HepG2 (cell line): ENCODE measurements around the gene KCNK7. TPM values are rescaled to one million over a fixed set of nuclear protein-coding genes. Genes with fewer than 3 reads are reported as not detected.

ENCODE experiments used
- ARID5B ChIP-seq: IDR thresholded peaks from 2 replicates; pipeline ENCODE4 v1.4.0; 2020; ENCODE audit warnings: mild to moderate bottlenecking, missing genetic modification reagents
- CREB1 ChIP-seq, 2 experiments: fragments of 450-650 bp in 1 of 2; IDR thresholded peaks; 2 replicates each; pipeline ENCODE4 v1.6.1; 2016 to 2017; ENCODE audit warnings: control low read depth in 1 of 2, mild to moderate bottlenecking in 1 of 2, missing compliant biosample characterization in 1 of 2, missing genetic modification characterization in 1 of 2
- ETS1 ChIP-seq: sonication (generic); formaldehyde crosslinking; IDR thresholded peaks from 2 replicates; pipeline ENCODE4 v1.4.0; 2020; ENCODE audit warnings: missing genetic modification reagents
- MTF2 ChIP-seq: sonication (generic); formaldehyde crosslinking; IDR thresholded peaks from 2 replicates; pipeline ENCODE4 v1.5.0; 2020; ENCODE audit warnings: missing genetic modification reagents, borderline replicate concordance
- NAIF1 ChIP-seq: sonication (generic); formaldehyde crosslinking; IDR thresholded peaks from 2 replicates; pipeline ENCODE4 v1.5.0; 2020; ENCODE audit warnings: mild to moderate bottlenecking, missing genetic modification reagents, borderline replicate concordance
- NFIC ChIP-seq: IDR thresholded peaks from 2 replicates; pipeline ENCODE4 v1.6.1; 2012; ENCODE audit warnings: mild to moderate bottlenecking, low read length, inconsistent platforms
- PRDM10 ChIP-seq: sonication (generic); formaldehyde crosslinking; IDR thresholded peaks from 2 replicates; pipeline ENCODE4 v1.4.0; 2020; ENCODE audit warnings: low read depth, missing genetic modification reagents
- SAFB2 ChIP-seq: sonication (generic); formaldehyde crosslinking; IDR thresholded peaks from 2 replicates; pipeline ENCODE4 v1.5.1; 2020; ENCODE audit warnings: missing genetic modification reagents, low read depth, mild to moderate bottlenecking, borderline replicate concordance
- SALL1 ChIP-seq: sonication (generic); formaldehyde crosslinking; IDR thresholded peaks from 2 replicates; pipeline ENCODE4 v1.8.0; 2022; ENCODE audit warnings: mild to moderate bottlenecking, missing genetic modification reagents
- SIX4 ChIP-seq: sonication (generic); formaldehyde crosslinking; IDR thresholded peaks from 2 replicates; pipeline ENCODE4 v1.4.0; 2020; ENCODE audit warnings: missing genetic modification reagents
- TEF ChIP-seq: sonication (generic); formaldehyde crosslinking; IDR thresholded peaks from 2 replicates; pipeline ENCODE4 v1.5.0; 2020; ENCODE audit warnings: missing genetic modification reagents
- TOPORS ChIP-seq: sonication (generic); formaldehyde crosslinking; IDR thresholded peaks from 2 replicates; pipeline ENCODE4 v1.8.0; 2023; ENCODE audit warnings: mild to moderate bottlenecking, missing genetic modification reagents
- TRAFD1 ChIP-seq: sonication (generic); formaldehyde crosslinking; IDR thresholded peaks from 2 replicates; pipeline ENCODE4 v1.5.1; 2020; ENCODE audit warnings: missing genetic modification reagents, mild to moderate bottlenecking, borderline replicate concordance
- ZFP36 ChIP-seq: fragments of 150-350 bp; IDR thresholded peaks from 2 replicates; pipeline ENCODE4 v1.6.1; 2018; ENCODE audit warnings: borderline replicate concordance, low read length, low read depth; ENCODE audit not compliant: partially characterized antibody
- ZNF329 ChIP-seq: sonication (generic); formaldehyde crosslinking; IDR thresholded peaks from 2 replicates; pipeline ENCODE4 v1.9.0; 2021; ENCODE audit warnings: low read depth, mild to moderate bottlenecking, missing genetic modification reagents
- ZNF33B ChIP-seq: sonication (generic); formaldehyde crosslinking; IDR thresholded peaks from 2 replicates; pipeline ENCODE4 v1.5.1; 2020; ENCODE audit warnings: mild to moderate bottlenecking, missing genetic modification reagents
- ZNF34 ChIP-seq: sonication (generic); formaldehyde crosslinking; IDR thresholded peaks from 2 replicates; pipeline ENCODE4 v1.4.0; 2020; ENCODE audit warnings: mild to moderate bottlenecking, missing genetic modification reagents, borderline replicate concordance
- polyA plus RNA-seq, 8 experiments: library from polyadenylated mRNA; depleted of rRNA in 3 of 8; stranded (reverse) in 7 of 8; unstranded in 1 of 8; fragments of >200 nt; fragmentation: Illumina TruSeq in 4 of 8; extraction: Trizol in 4 of 8; gene quantifications; 2 replicates each; pipeline versions ENCODE4 v1.2.1 to v1.2.3, GENCODE V29; 2011 to 2016; ENCODE audit warnings: low read depth in 4 of 8, missing spikeins in 1 of 8, mixed read lengths in 1 of 8; ENCODE audit not compliant: insufficient read depth in 1 of 8
- total RNA-seq, 5 experiments: library from RNA; depleted of rRNA; stranded (reverse); fragments of >200 nt; fragmentation: Illumina TruSeq; extraction: Trizol; gene quantifications; 2 replicates each; pipeline ENCODE4 v1.2.3, GENCODE V29; 2016; ENCODE audit warnings: low read depth in 1 of 5

The KCNK7 gene
- total and polyA plus RNA-seq, 2 of the 13 experiments (the other 11 are each of a cell fraction or from before 2014, with no cell fraction given): 0.11 TPM; not detected in 1

- TF ChIP-seq TEF (CRISPR knock-in tag) (no peak), TRAFD1 (CRISPR knock-in tag) (no peak), ZNF329 (no peak), ETS1 (CRISPR knock-in tag) (no peak), MTF2 (CRISPR knock-in tag) (no peak), NAIF1 (CRISPR knock-in tag) (no peak), NFIC (no peak), CREB1 (IDR thresholded peaks at IDR 0.05) (no peak), CREB1 (CRISPR knock-in tag; IDR thresholded peaks at IDR 0.05) (peak; percentile 25; the same call in 1 of the 2 replicates), SAFB2 (CRISPR knock-in tag) (no peak), SALL1 (CRISPR knock-in tag) (peak; percentile 35; the same call in 1 of the 2 replicates), ARID5B (CRISPR knock-in tag) (peak; percentile 55), ZNF33B (CRISPR knock-in tag) (no peak), TOPORS (0 out of 2 replicates have a peak, but pooled peaks have one; percentile 52), ZFP36 (no peak), PRDM10 (peak; percentile 9; the same call in 1 of the 2 replicates), ZNF34 (CRISPR knock-in tag) (no peak), SIX4 (no peak)
Measured at GRCh38 chr11:65616575-65617001, 21.0 kb upstream of the KCNK7 start (continued).
